Measurements from ENCODE around the gene WDR88.

WDR88 gene

GRCh38 chr19:33175886-33176669 is 44.2 kb downstream of the WDR88 start:
- peaks cover 6% of the 10 kb centered on the region; the same call in 1 of the 2 replicates for H3F3A ChIP-seq (ENCODE audit: control insufficient read depth, insufficient read depth)
- H3K27ac ChIP-seq (ENCODE audit: low read depth, low read length) = peak overlapping the region; percentile 50
- H3K4me2 ChIP-seq (ENCODE audit: low read length) = peak overlapping the region; percentile 85
- H3K9me2 ChIP-seq (replicated peaks; ENCODE audit: control insufficient read depth, low read length) = no peaks in the 10 kb centered on the region
- peaks cover 5% of the 10 kb centered on the region; the same call in 1 of the 2 replicates for H3K36me3 ChIP-seq (ENCODE audit: control insufficient read depth, low read length)
- peak overlapping the region; percentile 86 for H3K4me3 ChIP-seq (ENCODE audit: low read length)
- no peaks in the 10 kb centered on the region for H3K27me3 ChIP-seq (ENCODE audit: control insufficient read depth, low read length)
- peaks cover 16% of the 10 kb centered on the region for H3K4me1 ChIP-seq (ENCODE audit: control insufficient read depth, low read length)
- H4K20me1 ChIP-seq (ENCODE audit: control insufficient read depth, insufficient read depth, low read depth, low read length) = no peaks in the 10 kb centered on the region
- no peaks in the 10 kb centered on the region for H3K9me3 ChIP-seq (ENCODE audit: control insufficient read depth, insufficient read depth, low read length)
- peaks cover 19% of the 10 kb centered on the region for H3K79me2 ChIP-seq (ENCODE audit: control insufficient read depth, low read length)
- TF ChIP-seq CTCF (IDR thresholded peaks at IDR 0.05; ENCODE audit: low read depth, low read length, poor library complexity, severe bottlenecking) = no peak

- Histone ChIP-seq H4K20me1 (ENCODE audit: control insufficient read depth, insufficient read depth, low read depth, low read length) (no peaks in the 10 kb centered on the region), H3F3A (ENCODE audit: control insufficient read depth, insufficient read depth) (peaks cover 6% of the 10 kb centered on the region; the same call in 1 of the 2 replicates), H3K9me2 (replicated peaks; ENCODE audit: control insufficient read depth, low read length) (no peaks in the 10 kb centered on the region), H3K4me1 (ENCODE audit: control insufficient read depth, low read length) (peaks cover 16% of the 10 kb centered on the region), H3K36me3 (ENCODE audit: control insufficient read depth, low read length) (peaks cover 5% of the 10 kb centered on the region; the same call in 1 of the 2 replicates), H3K4me2 (ENCODE audit: low read length) (peak overlapping the region; percentile 85), H3K4me3 (ENCODE audit: low read length) (peak overlapping the region; percentile 86), H3K9me3 (ENCODE audit: control insufficient read depth, insufficient read depth, low read length) (no peaks in the 10 kb centered on the region), H3K27ac (ENCODE audit: low read depth, low read length) (peak overlapping the region; percentile 50), H3K79me2 (ENCODE audit: control insufficient read depth, low read length) (peaks cover 19% of the 10 kb centered on the region), H3K27me3 (ENCODE audit: control insufficient read depth, low read length) (no peaks in the 10 kb centered on the region)
- TF ChIP-seq CTCF (IDR thresholded peaks at IDR 0.05; ENCODE audit: low read depth, low read length, poor library complexity, severe bottlenecking) (no peak), EZH2phosphoT487 (IDR thresholded peaks at IDR 0.05; ENCODE audit: borderline replicate concordance, low read length) (no peak)
Observed at GRCh38 chr19:33176670-33177416, 44.9 kb downstream of the WDR88 start.

- peak; percentile 72 for TF ChIP-seq CTCF (IDR thresholded peaks at IDR 0.05; ENCODE audit: low read depth, low read length, poor library complexity, severe bottlenecking)
- no peak for TF ChIP-seq EZH2phosphoT487 (IDR thresholded peaks at IDR 0.05; ENCODE audit: borderline replicate concordance, low read length)
- peaks cover 5% of the 10 kb centered on the region; the same call in 1 of the 2 replicates for H3K36me3 ChIP-seq (ENCODE audit: control insufficient read depth, low read length)
- peak overlapping the region; percentile 50; the same call in 1 of the 2 replicates for H3K27ac ChIP-seq (ENCODE audit: low read depth, low read length)
- H3K4me2 ChIP-seq (ENCODE audit: low read length) = peak overlapping the region; percentile 85
- H4K20me1 ChIP-seq (ENCODE audit: control insufficient read depth, insufficient read depth, low read depth, low read length) = no peaks in the 10 kb centered on the region
- peaks cover 16% of the 10 kb centered on the region for H3K4me1 ChIP-seq (ENCODE audit: control insufficient read depth, low read length)
- no peaks in the 10 kb centered on the region for H3K9me3 ChIP-seq (ENCODE audit: control insufficient read depth, insufficient read depth, low read length)
- H3F3A ChIP-seq (ENCODE audit: control insufficient read depth, insufficient read depth) = peaks cover 6% of the 10 kb centered on the region; the same call in 1 of the 2 replicates
- peaks cover 19% of the 10 kb centered on the region for H3K79me2 ChIP-seq (ENCODE audit: control insufficient read depth, low read length)
- no peaks in the 10 kb centered on the region for H3K9me2 ChIP-seq (replicated peaks; ENCODE audit: control insufficient read depth, low read length)
- H3K4me3 ChIP-seq (ENCODE audit: low read length) = peak overlapping the region; percentile 86
- H3K27me3 ChIP-seq (ENCODE audit: control insufficient read depth, low read length) = no peaks in the 10 kb centered on the region
Observed at GRCh38 chr19:33177417-33177979, 45.6 kb downstream of the WDR88 start.

All from DOHH2 (cell line).